Osteocyte (in vitro differentiated cells): ENCODE data around the gene METTL14. TPM values are rescaled to one million over a fixed set of nuclear protein-coding genes. Genes with fewer than 3 reads are reported as not detected.

Experiments used
- DNase-seq: peaks from one replicate; pipeline ENCODE4 v3.0.0; 2021; ENCODE audit warnings: mixed read lengths; ENCODE audit not compliant: unreplicated experiment; ENCODE audit errors: extremely low spot score
- H3K27ac Mint-ChIP-seq: one replicate; pipeline ENCODE4 v1.8.0; 2021; ENCODE audit warnings: mild to moderate bottlenecking, mixed read lengths; ENCODE audit not compliant: unreplicated experiment
- H3K27me3 Mint-ChIP-seq: one replicate; pipeline ENCODE4 v1.8.0; 2021; ENCODE audit warnings: mixed read lengths; ENCODE audit not compliant: unreplicated experiment
- H3K36me3 Mint-ChIP-seq: one replicate; pipeline ENCODE4 v1.8.0; 2021; ENCODE audit warnings: mixed read lengths; ENCODE audit not compliant: unreplicated experiment
- H3K4me1 Mint-ChIP-seq: one replicate; pipeline ENCODE4 v1.8.0; 2021; ENCODE audit warnings: mixed read lengths; ENCODE audit not compliant: unreplicated experiment
- H3K4me3 Mint-ChIP-seq: one replicate; pipeline ENCODE4 v1.8.0; 2021; ENCODE audit warnings: mild to moderate bottlenecking, moderate library complexity, mixed read lengths; ENCODE audit not compliant: unreplicated experiment
- H3K9me3 Mint-ChIP-seq: one replicate; pipeline ENCODE4 v1.8.0; 2021; ENCODE audit warnings: mixed read lengths; ENCODE audit not compliant: unreplicated experiment
- CTCF ChIP-seq: fragments of 200-600 bp; sonication (generic); IDR thresholded peaks from 2 replicates; pipeline ENCODE4 v1.5.0; 2021; ENCODE audit warnings: antibody characterized with exemption, mild to moderate bottlenecking, moderate library complexity
- total RNA-seq: library from RNA; stranded (reverse); gene quantifications from 2 replicates; pipeline ENCODE4 v1.2.1, GENCODE V29; 2021

Gene METTL14
- total RNA-seq, 1 donor from 2014 or later = 54.5 TPM

- peak overlapping the region; percentile 78 for H3K27ac Mint-ChIP-seq
- H3K36me3 Mint-ChIP-seq = peaks cover 57% of the 10 kb centered on the region
- no peak for DNase-seq
- H3K9me3 Mint-ChIP-seq = no peaks in the 10 kb centered on the region
- H3K4me1 Mint-ChIP-seq = peaks cover 14% of the 10 kb centered on the region
- H3K27me3 Mint-ChIP-seq = no peaks in the 10 kb centered on the region
- H3K4me3 Mint-ChIP-seq = no peak overlapping the region
- no peak for TF ChIP-seq CTCF
Measured at GRCh38 chr4:118741301-118741855, 56.2 kb downstream of the METTL14 start.

- H3K36me3 Mint-ChIP-seq = peaks cover 59% of the 10 kb centered on the region
- DNase-seq = no peak
- H3K4me1 Mint-ChIP-seq = peaks cover 14% of the 10 kb centered on the region
- H3K4me3 Mint-ChIP-seq = no peak overlapping the region
- no peak for TF ChIP-seq CTCF
- H3K27me3 Mint-ChIP-seq = no peaks in the 10 kb centered on the region
- H3K27ac Mint-ChIP-seq = peak overlapping the region; percentile 27
- no peaks in the 10 kb centered on the region for H3K9me3 Mint-ChIP-seq
Measured at GRCh38 chr4:118742050-118742449, 56.9 kb downstream of the METTL14 start.

- DNase-seq = no peak
- H3K27me3 Mint-ChIP-seq = no peaks in the 10 kb centered on the region
- TF ChIP-seq CTCF = no peak
- H3K4me1 Mint-ChIP-seq = peaks cover 16% of the 10 kb centered on the region
- H3K9me3 Mint-ChIP-seq = no peaks in the 10 kb centered on the region
- H3K4me3 Mint-ChIP-seq = no peak overlapping the region
- no peak overlapping the region for H3K27ac Mint-ChIP-seq
- peaks cover 50% of the 10 kb centered on the region for H3K36me3 Mint-ChIP-seq
Measured at GRCh38 chr4:118743867-118744266, 58.7 kb downstream of the METTL14 start.

GRCh38 chr4:118745357-118745756, 60.2 kb downstream of the METTL14 start:
- TF ChIP-seq CTCF = no peak
- H3K36me3 Mint-ChIP-seq = peaks cover 44% of the 10 kb centered on the region
- H3K4me3 Mint-ChIP-seq = no peak overlapping the region
- H3K27ac Mint-ChIP-seq = no peak overlapping the region
- peaks cover 19% of the 10 kb centered on the region for H3K4me1 Mint-ChIP-seq
- H3K27me3 Mint-ChIP-seq = no peaks in the 10 kb centered on the region
- H3K9me3 Mint-ChIP-seq = no peaks in the 10 kb centered on the region
- DNase-seq = no peak

- H3K9me3 Mint-ChIP-seq = no peaks in the 10 kb centered on the region
- no peaks in the 10 kb centered on the region for H3K27me3 Mint-ChIP-seq
- peaks cover 45% of the 10 kb centered on the region for H3K36me3 Mint-ChIP-seq
- no peak for DNase-seq
- TF ChIP-seq CTCF = no peak
- peak overlapping the region; percentile 19 for H3K27ac Mint-ChIP-seq
- no peak overlapping the region for H3K4me3 Mint-ChIP-seq
- peaks cover 15% of the 10 kb centered on the region for H3K4me1 Mint-ChIP-seq
Measured at GRCh38 chr4:118746251-118746919, 61.2 kb downstream of the METTL14 start.
